ENCODE data around the gene NPAS3.

GRCh38 chr14:33508126-33509062 lies 569.7 kb downstream of the NPAS3 start:
- no peak for TF ChIP-seq CTCF (IDR thresholded peaks at IDR 0.05; ENCODE audit: low read depth, low read length)
- no peak for TF ChIP-seq EZH2phosphoT487 (IDR thresholded peaks at IDR 0.05; ENCODE audit: low read depth)

Data from OCI-LY3 (cell line).